ENCODE measurements around the gene MMP28. TPM values are rescaled to one million over a fixed set of nuclear protein-coding genes. Genes with fewer than 3 reads are reported as not detected.

MMP28 gene
- polyA plus RNA-seq, 2 of the 4 experiments (the other 2 are of a cell fraction): 6.6 to 6.7 TPM

DNA sequence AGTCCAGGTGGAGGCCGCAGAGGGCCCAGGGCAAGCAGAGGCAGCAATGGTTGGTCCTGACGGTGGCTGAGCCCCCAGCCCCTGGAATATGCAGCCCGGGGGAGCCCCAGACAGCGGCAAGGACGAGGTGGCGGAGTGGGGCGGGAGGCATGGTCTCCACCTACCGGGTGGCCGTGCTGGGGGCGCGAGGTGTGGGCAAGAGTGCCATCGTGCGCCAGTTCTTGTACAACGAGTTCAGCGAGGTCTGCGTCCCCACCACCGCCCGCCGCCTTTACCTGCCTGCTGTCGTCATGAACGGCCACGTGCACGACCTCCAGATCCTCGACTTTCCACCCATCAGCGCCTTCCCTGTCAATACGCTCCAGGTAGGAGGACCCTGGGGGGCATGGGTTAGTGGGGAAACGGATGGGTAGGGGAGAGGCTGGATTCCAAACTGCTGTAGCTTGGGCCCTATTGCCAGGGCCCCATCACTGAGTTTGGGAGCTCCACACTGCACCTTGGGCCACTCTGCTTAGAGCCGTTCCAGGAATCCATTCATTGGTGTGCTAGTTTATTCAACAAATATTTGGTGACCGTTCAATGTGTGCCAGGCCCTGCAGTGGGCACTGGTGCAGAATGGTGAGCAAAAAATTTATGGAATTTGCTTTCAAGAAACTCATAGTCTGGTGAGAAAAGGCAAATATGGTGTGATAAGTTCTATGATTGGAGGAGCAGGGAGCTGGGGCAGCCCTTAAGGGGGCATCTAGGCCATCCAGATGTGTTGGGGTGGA is 60.2 kb downstream of the MMP28 start:
- no peak for DNase-seq (ENCODE audit: low read depth in 1 of 2, low spot score in 1 of 2)
- Histone ChIP-seq H3K27ac (no peak overlapping the region), H3K9me3 (no peaks in the 10 kb centered on the region), H3K4me2 (no peak overlapping the region), H3K4me1 (no peaks in the 10 kb centered on the region), H3K4me3 (no peak overlapping the region)
- CTCF ChIA-PET: interaction anchor here (0.6 to 27.6 kb wide), 6 partner anchors 10 to 126 kb away, joined by 3 to 377 read pairs (median 6); partner anchors contain the start of gene GAS2L2
- POLR2A ChIA-PET: no interaction called here
- 85% methylated on average over 29 of the region's 29 CpGs for WGBS (ENCODE audit: missing lambda C conversion rate)
- no peak for ATAC-seq
- no peak for FAIRE-seq
- no peak for TF ChIP-seq ELK1 (IDR thresholded peaks at IDR 0.05; ENCODE audit: low read depth, low read length)
- TF ChIP-seq HDAC2 (IDR thresholded peaks at IDR 0.05): no peak

DNA sequence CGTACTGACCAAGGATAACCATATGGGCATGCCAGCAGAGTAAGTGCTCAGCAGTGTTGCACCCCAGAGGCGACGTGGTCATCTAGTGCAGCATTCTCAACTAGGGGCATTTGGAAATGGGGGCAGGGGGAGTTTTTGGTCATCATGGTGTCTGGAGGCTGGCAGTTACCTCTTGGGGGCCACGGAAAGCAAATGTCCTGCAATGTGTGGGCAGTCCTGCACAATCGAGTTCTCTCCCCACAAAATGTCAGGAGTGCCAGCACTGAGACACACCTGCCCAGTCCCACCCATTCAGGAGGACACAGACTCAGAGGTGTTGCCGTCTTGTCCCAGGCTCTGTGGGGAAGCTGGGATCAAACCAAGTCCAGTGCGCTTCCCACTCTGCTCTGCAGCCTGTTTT is 61.0 kb downstream of the MMP28 start:
- Histone ChIP-seq H3K27ac (no peak overlapping the region), H3K4me3 (no peak overlapping the region), H3K9me3 (no peaks in the 10 kb centered on the region), H3K4me1 (no peaks in the 10 kb centered on the region), H3K4me2 (no peak overlapping the region)
- POLR2A ChIA-PET: no interaction called here
- FAIRE-seq (no peak), DNase-seq (ENCODE audit: low read depth in 1 of 2, low spot score in 1 of 2) (no peak), ATAC-seq (no peak)
- CTCF ChIA-PET: interaction anchor here (0.8 to 27.6 kb wide), 4 partner anchors 10 to 70 kb away, joined by 5 to 377 read pairs (median 6); partner anchors contain the start of gene GAS2L2
- TF ChIP-seq MAZ (IDR thresholded peaks at IDR 0.05; ENCODE audit: borderline replicate concordance, low read depth, low read length): no peak
- no peak for TF ChIP-seq MYC (IDR thresholded peaks at IDR 0.05; ENCODE audit: borderline replicate concordance, low read length)
- TF ChIP-seq, protein P1, sequence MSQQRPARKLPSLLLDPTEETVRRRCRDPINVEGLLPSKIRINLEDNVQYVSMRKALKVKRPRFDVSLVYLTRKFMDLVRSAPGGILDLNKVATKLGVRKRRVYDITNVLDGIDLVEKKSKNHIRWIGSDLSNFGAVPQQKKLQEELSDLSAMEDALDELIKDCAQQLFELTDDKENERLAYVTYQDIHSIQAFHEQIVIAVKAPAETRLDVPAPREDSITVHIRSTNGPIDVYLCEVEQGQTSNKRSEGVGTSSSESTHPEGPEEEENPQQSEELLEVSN (IDR thresholded peaks at IDR 0.05; ENCODE audit: borderline replicate concordance, low read depth): no peak
- TF ChIP-seq, protein P2, sequence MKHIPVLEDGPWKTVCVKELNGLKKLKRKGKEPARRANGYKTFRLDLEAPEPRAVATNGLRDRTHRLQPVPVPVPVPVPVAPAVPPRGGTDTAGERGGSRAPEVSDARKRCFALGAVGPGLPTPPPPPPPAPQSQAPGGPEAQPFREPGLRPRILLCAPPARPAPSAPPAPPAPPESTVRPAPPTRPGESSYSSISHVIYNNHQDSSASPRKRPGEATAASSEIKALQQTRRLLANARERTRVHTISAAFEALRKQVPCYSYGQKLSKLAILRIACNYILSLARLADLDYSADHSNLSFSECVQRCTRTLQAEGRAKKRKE (CRISPR knock-in tag; IDR thresholded peaks at IDR 0.05; ENCODE audit: low read depth): no peak
- TF ChIP-seq CHD2 (IDR thresholded peaks at IDR 0.05; ENCODE audit: low read length, partially characterized antibody): no peak
- TF ChIP-seq CEBPB (IDR thresholded peaks at IDR 0.05): no peak
- 75% methylated on average over 7 of the region's 7 CpGs for WGBS (ENCODE audit: missing lambda C conversion rate)

DNA sequence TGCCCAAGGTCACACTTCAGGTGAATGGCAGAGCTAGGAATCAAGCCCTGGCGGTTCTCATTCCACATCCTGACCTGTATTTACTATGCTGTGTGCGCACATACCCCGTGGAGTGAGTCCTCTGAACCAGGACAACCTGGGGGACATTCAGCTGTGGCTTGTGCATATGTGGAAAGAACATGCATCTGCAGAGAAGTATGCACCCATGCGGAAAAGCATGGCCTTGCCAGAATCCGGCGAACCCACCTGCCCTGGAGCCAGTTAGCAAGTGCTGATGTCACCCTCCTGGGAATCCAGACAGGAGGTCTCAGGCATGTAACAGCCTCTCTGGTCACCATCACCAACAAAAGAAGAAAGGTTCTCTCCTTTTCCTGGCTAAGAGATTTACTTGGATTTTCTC is 62.1 kb downstream of the MMP28 start:
- no peaks in the 10 kb centered on the region for H3K9me3 ChIP-seq
- H3K4me2 ChIP-seq: no peak overlapping the region
- DNase-seq (ENCODE audit: low read depth in 1 of 2, low spot score in 1 of 2) (no peak), ATAC-seq (no peak), FAIRE-seq (no peak)
- no peaks in the 10 kb centered on the region for H3K4me1 ChIP-seq
- CTCF ChIA-PET: interaction anchor here (0.7 to 27.6 kb wide), 5 partner anchors 12 to 121 kb away, joined by 3 to 377 read pairs (median 6); partner anchors contain the start of gene GAS2L2
- POLR2A ChIA-PET: no interaction called here
- TF ChIP-seq HOXA7 (CRISPR knock-in tag; IDR thresholded peaks at IDR 0.05) (no peak), ELK1 (IDR thresholded peaks at IDR 0.05; ENCODE audit: low read depth, low read length) (no peak), MAZ (IDR thresholded peaks at IDR 0.05; ENCODE audit: borderline replicate concordance, low read depth, low read length) (no peak), USF2 (IDR thresholded peaks at IDR 0.05) (no peak), JUN (IDR thresholded peaks at IDR 0.05) (no peak), RFX5 (IDR thresholded peaks at IDR 0.05) (no peak), KDM5A (IDR thresholded peaks at IDR 0.05) (no peak)
- TF ChIP-seq, protein P3, sequence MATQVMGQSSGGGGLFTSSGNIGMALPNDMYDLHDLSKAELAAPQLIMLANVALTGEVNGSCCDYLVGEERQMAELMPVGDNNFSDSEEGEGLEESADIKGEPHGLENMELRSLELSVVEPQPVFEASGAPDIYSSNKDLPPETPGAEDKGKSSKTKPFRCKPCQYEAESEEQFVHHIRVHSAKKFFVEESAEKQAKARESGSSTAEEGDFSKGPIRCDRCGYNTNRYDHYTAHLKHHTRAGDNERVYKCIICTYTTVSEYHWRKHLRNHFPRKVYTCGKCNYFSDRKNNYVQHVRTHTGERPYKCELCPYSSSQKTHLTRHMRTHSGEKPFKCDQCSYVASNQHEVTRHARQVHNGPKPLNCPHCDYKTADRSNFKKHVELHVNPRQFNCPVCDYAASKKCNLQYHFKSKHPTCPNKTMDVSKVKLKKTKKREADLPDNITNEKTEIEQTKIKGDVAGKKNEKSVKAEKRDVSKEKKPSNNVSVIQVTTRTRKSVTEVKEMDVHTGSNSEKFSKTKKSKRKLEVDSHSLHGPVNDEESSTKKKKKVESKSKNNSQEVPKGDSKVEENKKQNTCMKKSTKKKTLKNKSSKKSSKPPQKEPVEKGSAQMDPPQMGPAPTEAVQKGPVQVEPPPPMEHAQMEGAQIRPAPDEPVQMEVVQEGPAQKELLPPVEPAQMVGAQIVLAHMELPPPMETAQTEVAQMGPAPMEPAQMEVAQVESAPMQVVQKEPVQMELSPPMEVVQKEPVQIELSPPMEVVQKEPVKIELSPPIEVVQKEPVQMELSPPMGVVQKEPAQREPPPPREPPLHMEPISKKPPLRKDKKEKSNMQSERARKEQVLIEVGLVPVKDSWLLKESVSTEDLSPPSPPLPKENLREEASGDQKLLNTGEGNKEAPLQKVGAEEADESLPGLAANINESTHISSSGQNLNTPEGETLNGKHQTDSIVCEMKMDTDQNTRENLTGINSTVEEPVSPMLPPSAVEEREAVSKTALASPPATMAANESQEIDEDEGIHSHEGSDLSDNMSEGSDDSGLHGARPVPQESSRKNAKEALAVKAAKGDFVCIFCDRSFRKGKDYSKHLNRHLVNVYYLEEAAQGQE (IDR thresholded peaks at IDR 0.05): no peak
- 84% methylated on average over 6 of the region's 6 CpGs for WGBS (ENCODE audit: missing lambda C conversion rate)
- H3K27ac ChIP-seq: no peak overlapping the region
- H3K4me3 ChIP-seq: no peak overlapping the region

Data from A549 (cell line).